Tibial artery (tissue), 4 donors: ENCODE measurements around the gene COPE.
"Not testable (repeated sequence)": the region's sequence is repeated elsewhere in the genome, so short reads cannot be mapped to it uniquely, and the experiment has no call there.

ENCODE experiments used
- DNase-seq, 2 donors: peaks; one replicate each; pipeline ENCODE4 v3.0.0-alpha.2; 2019
- H3K27ac ChIP-seq, 2 donors: fragments of 200-600 bp; sonication (generic) in 1 of 2; 1 replicate in 1 of 2; 2 replicates in 1 of 2; pipeline ENCODE4 v1.5.1; 2018 to 2019; ENCODE audit warnings: mild to moderate bottlenecking in 1 of 2
- H3K27me3 ChIP-seq, 2 donors: fragments of 200-600 bp; sonication (generic) in 1 of 2; one replicate each; pipeline versions ENCODE4 v1.5.1 to v1.6.0; 2016 to 2019
- H3K36me3 ChIP-seq, 3 donors: fragments of 200-600 bp; sonication (generic) in 2 of 3; one replicate each; pipeline ENCODE4 v1.5.1; 2016 to 2019; ENCODE audit warnings: mild to moderate bottlenecking in 2 of 3
- H3K4me1 ChIP-seq, 4 donors: fragments of 200-600 bp; sonication (generic) in 2 of 4; 1 replicate in 3 of 4; 2 replicates in 1 of 4; pipeline ENCODE4 v1.5.1; 2016 to 2019
- H3K4me3 ChIP-seq, 2 donors: fragments of 200-600 bp; sonication (generic) in 1 of 2; 1 replicate in 1 of 2; 2 replicates in 1 of 2; pipeline ENCODE4 v1.5.1; 2018 to 2019; ENCODE audit warnings: mild to moderate bottlenecking in 2 of 2
- H3K9me3 ChIP-seq, 3 donors: fragments of 200-600 bp; sonication (generic) in 1 of 3; one replicate each; pipeline ENCODE4 v1.5.1; 2016 to 2019
- CTCF ChIP-seq, 2 experiments: fragments of 200-600 bp in 1 of 2; fragments of 450-650 bp in 1 of 2; IDR thresholded peaks; one replicate each; pipeline ENCODE4 v1.5.1; 2017 to 2019; ENCODE audit warnings: antibody characterized with exemption in 2 of 2, mild to moderate bottlenecking in 1 of 2, moderate library complexity in 1 of 2
- intact Hi-C: fragments of 100-400 bp; cut with DNase I; formaldehyde crosslinking; loops from one replicate; pipeline ENCODE4 v1.15.0; 2023; ENCODE audit warnings: low total_unique reads

Gene COPE

GRCh38 chr19:18905513-18906236 is 13.5 kb downstream of the COPE start:
- Histone ChIP-seq H3K4me1 (no peaks in the 10 kb centered on the region), H3K36me3 (peaks cover 37 to 99% (median 74%) of the 10 kb centered on the region in 3 donors), H3K9me3 (no peaks in the 10 kb centered on the region), H3K27me3 (peaks cover 0 to 4% of the 10 kb centered on the region in 2 donors), H3K4me3 (no peak overlapping the region), H3K27ac (no peak overlapping the region)
- no peak for DNase-seq
- intact Hi-C loops = no loop called here
- no peak for TF ChIP-seq CTCF (IDR thresholded peaks at IDR 0.05)

GRCh38 chr19:18905058-18905456 is 14.1 kb downstream of the COPE start:
- Histone ChIP-seq H3K4me1 (no peaks in the 10 kb centered on the region), H3K9me3 (no peaks in the 10 kb centered on the region), H3K4me3 (no peak overlapping the region), H3K27me3 (peaks cover 0 to 6% of the 10 kb centered on the region in 2 donors), H3K36me3 (peaks cover 40 to 99% (median 81%) of the 10 kb centered on the region in 3 donors), H3K27ac (no peak overlapping the region)
- TF ChIP-seq CTCF (IDR thresholded peaks at IDR 0.05) = no peak
- intact Hi-C loops = no loop called here
- DNase-seq = peak in 1 of 2 donors; percentile 63

GRCh38 chr19:18904334-18905057 is 14.7 kb downstream of the COPE start:
- no peak for TF ChIP-seq CTCF (IDR thresholded peaks at IDR 0.05)
- intact Hi-C loops = no loop called here
- H3K4me3 ChIP-seq = no peak overlapping the region
- no peaks in the 10 kb centered on the region for H3K4me1 ChIP-seq
- H3K36me3 ChIP-seq = peaks cover 46 to 99% (median 83%) of the 10 kb centered on the region in 3 donors
- peaks cover 0 to 6% of the 10 kb centered on the region in 2 donors for H3K27me3 ChIP-seq
- no peak overlapping the region for H3K27ac ChIP-seq
- no peak for DNase-seq
- no peaks in the 10 kb centered on the region for H3K9me3 ChIP-seq

GRCh38 chr19:18903156-18904037 is 15.8 kb downstream of the COPE start:
- intact Hi-C loops = no loop called here
- TF ChIP-seq CTCF (IDR thresholded peaks at IDR 0.05) = no peak
- peaks cover 49 to 100% (median 85%) of the 10 kb centered on the region in 3 donors for H3K36me3 ChIP-seq
- no peak for DNase-seq
- no peak overlapping the region for H3K4me3 ChIP-seq
- H3K4me1 ChIP-seq = no peaks in the 10 kb centered on the region
- no peak overlapping the region for H3K27ac ChIP-seq
- no peaks in the 10 kb centered on the region for H3K9me3 ChIP-seq
- peaks cover 0 to 10% of the 10 kb centered on the region in 2 donors for H3K27me3 ChIP-seq

GRCh38 chr19:18902519-18902918 is 16.7 kb downstream of the COPE start:
- intact Hi-C loops, H3K27ac ChIP-seq, DNase-seq, H3K9me3 ChIP-seq, H3K4me3 ChIP-seq, H3K4me1 ChIP-seq: not testable (repeated sequence)
- peaks cover 0 to 17% of the 10 kb centered on the region in 2 donors for H3K27me3 ChIP-seq
- peaks cover 49 to 94% (median 81%) of the 10 kb centered on the region in 3 donors for H3K36me3 ChIP-seq
